NCI-H2171 (cell line): ENCODE data around the gene PPP1R12A.
"Not testable (repeated sequence)": the region's sequence is repeated elsewhere in the genome, so short reads cannot be mapped to it uniquely, and the experiment has no call there.

Experiments
- DNase-seq: peaks from one replicate; lab custom pipeline; 2025; lab: John Stamatoyannopoulos, UW

Gene PPP1R12A

GRCh38 chr12:79841248-79841877, 93.5 kb downstream of the PPP1R12A start:
- no peak for DNase-seq

- no peak for DNase-seq
These were observed 96.5 kb downstream of the PPP1R12A start for GRCh38 chr12:79838359-79838758.

- DNase-seq: no peak
These were observed 97.3 kb downstream of the PPP1R12A start for GRCh38 chr12:79837575-79837974.

GRCh38 chr12:79835377-79835843, 99.5 kb downstream of the PPP1R12A start:
- no peak for DNase-seq

- no peak for DNase-seq
These were observed 100.1 kb downstream of the PPP1R12A start for GRCh38 chr12:79834712-79835376.

GRCh38 chr12:79830440-79830839, 104.5 kb downstream of the PPP1R12A start:
- no peak for DNase-seq

- DNase-seq: no peak
These were observed 106.0 kb downstream of the PPP1R12A start for GRCh38 chr12:79828924-79829323.

GRCh38 chr12:79827484-79827883, 107.4 kb downstream of the PPP1R12A start:
- DNase-seq: no peak

- DNase-seq: no peak
These were observed 108.4 kb downstream of the PPP1R12A start for GRCh38 chr12:79826267-79827128.

GRCh38 chr12:79822475-79822874, 112.4 kb downstream of the PPP1R12A start:
- no peak for DNase-seq

- DNase-seq: no peak
These were observed 116.0 kb downstream of the PPP1R12A start for GRCh38 chr12:79818856-79819255.

- not testable (repeated sequence) for DNase-seq
These were observed 150.4 kb downstream of the PPP1R12A start for GRCh38 chr12:79784366-79785065.

- no peak for DNase-seq
These were observed 152.6 kb downstream of the PPP1R12A start for GRCh38 chr12:79782172-79782900.

- DNase-seq: no peak
These were observed 156.0 kb downstream of the PPP1R12A start for GRCh38 chr12:79778802-79779448.

GRCh38 chr12:79776111-79776510, 158.8 kb downstream of the PPP1R12A start:
- DNase-seq: no peak

- no peak for DNase-seq
These were observed 159.4 kb downstream of the PPP1R12A start for GRCh38 chr12:79775355-79776027.

GRCh38 chr12:79773896-79774295, 161.0 kb downstream of the PPP1R12A start:
- DNase-seq: no peak

- no peak for DNase-seq
These were observed 164.9 kb downstream of the PPP1R12A start for GRCh38 chr12:79769860-79770485.

GRCh38 chr12:79769189-79769859, 165.6 kb downstream of the PPP1R12A start:
- DNase-seq: no peak
